Gastrocnemius medialis (tissue), 4 donors: ENCODE results near the gene MYO7A.

Source experiments
- POLR2A ChIP-seq, 2 donors: fragments of 450-650 bp; IDR thresholded peaks; one replicate each; pipeline ENCODE4 v1.6.1; 2017; ENCODE audit warnings: antibody characterized with exemption in 2 of 2, mild to moderate bottlenecking in 2 of 2, moderate library complexity in 2 of 2
- TF ChIP-seq, protein P1 (sequence below), 5 experiments: fragments of 450-650 bp in 3 of 5; fragments of 200-600 bp in 2 of 5; sonication (generic) in 2 of 5; IDR thresholded peaks in 4 of 5; conservative IDR thresholded peaks in 1 of 5; 1 replicate in 4 of 5; 2 replicates in 1 of 5; pipeline ENCODE4 v1.5.1; 2016 to 2019; ENCODE audit warnings: antibody characterized with exemption in 5 of 5, mild to moderate bottlenecking in 3 of 5, moderate library complexity in 3 of 5

DNA sequence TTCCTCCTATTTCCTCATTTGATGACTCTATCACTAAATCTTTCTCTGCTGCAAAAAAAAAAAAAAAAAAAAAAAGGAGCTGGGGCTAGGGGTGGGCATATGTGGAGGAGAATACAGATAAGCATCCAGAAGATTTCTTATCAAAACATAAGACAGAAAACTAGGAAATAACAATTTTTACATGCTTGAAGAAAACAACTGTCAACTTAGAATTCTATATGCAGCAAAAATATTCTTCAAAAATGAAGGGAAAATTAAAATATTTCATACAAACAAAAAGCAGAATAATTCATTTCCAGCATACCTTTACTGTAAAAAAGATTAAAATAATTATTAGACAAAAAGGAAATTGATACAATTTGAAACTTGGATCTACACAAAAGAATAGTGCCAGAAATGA lies 134.8 kb downstream of the MYO7A start:
- TF ChIP-seq, protein P1, sequence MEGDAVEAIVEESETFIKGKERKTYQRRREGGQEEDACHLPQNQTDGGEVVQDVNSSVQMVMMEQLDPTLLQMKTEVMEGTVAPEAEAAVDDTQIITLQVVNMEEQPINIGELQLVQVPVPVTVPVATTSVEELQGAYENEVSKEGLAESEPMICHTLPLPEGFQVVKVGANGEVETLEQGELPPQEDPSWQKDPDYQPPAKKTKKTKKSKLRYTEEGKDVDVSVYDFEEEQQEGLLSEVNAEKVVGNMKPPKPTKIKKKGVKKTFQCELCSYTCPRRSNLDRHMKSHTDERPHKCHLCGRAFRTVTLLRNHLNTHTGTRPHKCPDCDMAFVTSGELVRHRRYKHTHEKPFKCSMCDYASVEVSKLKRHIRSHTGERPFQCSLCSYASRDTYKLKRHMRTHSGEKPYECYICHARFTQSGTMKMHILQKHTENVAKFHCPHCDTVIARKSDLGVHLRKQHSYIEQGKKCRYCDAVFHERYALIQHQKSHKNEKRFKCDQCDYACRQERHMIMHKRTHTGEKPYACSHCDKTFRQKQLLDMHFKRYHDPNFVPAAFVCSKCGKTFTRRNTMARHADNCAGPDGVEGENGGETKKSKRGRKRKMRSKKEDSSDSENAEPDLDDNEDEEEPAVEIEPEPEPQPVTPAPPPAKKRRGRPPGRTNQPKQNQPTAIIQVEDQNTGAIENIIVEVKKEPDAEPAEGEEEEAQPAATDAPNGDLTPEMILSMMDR (IDR thresholded peaks at IDR 0.05 in 4 of 5, conservative IDR thresholded peaks at IDR 0.05 in 1 of 5), result no peak
- no peak for TF ChIP-seq POLR2A (IDR thresholded peaks at IDR 0.05)
